A549 treated with dexamethasone at 1 μM for 4 hours (cell line): ENCODE data around the gene KIFBP. TPM values are rescaled to one million over a fixed set of nuclear protein-coding genes. Genes with fewer than 3 reads are reported as not detected.

ENCODE experiments used
- total RNA-seq: library from RNA; stranded (reverse); fragments of 200-300 nt; extraction: Qiagen RNA extraction; gene quantifications from 5 replicates; pipeline ENCODE4 v1.2.3, GENCODE V29; 2022

KIFBP gene
- total RNA-seq: 44.0 to 50.5 TPM (median 49.5 TPM) in 5 replicates

DNA sequence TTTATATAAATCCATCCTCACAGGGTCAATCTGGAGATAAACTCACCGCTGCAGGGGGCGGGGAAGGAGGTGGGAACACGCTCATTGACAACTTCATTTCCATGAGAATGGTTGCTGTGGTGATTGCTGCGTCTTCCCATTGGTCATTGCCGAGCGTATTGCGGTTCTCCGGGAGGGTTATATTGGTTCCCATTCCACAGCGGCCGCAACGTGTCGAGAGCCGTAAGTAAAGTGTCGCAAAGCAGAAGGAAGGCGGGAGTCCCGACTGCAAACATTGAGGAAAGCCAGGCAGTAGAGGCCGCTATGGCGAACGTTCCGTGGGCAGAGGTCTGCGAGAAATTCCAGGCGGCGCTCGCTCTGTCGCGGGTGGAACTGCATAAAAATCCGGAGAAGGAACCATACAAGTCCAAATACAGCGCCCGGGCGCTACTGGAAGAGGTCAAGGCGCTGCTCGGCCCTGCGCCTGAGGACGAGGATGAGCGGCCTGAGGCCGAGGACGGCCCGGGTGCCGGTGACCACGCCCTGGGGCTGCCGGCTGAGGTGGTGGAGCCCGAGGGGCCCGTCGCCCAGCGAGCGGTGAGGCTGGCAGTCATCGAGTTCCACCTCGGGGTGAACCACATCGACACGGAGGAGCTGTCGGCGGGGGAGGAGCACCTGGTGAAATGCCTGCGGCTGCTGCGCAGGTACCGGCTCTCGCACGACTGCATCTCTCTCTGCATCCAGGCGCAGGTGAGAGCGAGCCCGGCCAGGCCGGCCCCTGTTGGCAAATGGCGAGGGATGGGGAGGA is at the start of gene KIFBP:
TSS of gene KIFBP (plus strand) at position 274 of the 787 bp plus-strand sequence. CDS start at position 304, 30 bp downstream.

GRCh38 chr10:68955832-68956532 is 32.6 kb upstream of the KIFBP start, which contains the start of gene DDX21:
Gene DDX21, plus strand, starts transcription at chr10:68956170. Its CDS starts 56 bp downstream, at chr10:68956226.

Other genes starting within 250 kb of the KIFBP start
- 0.61 to 0.94 TPM (median 0.73 TPM) in 5 replicates for gene STOX1, start 161.3 kb upstream of the KIFBP start, total RNA-seq
- gene DDX50, start 87.5 kb upstream of the KIFBP start, total RNA-seq: 32.3 to 40.1 TPM (median 36.4 TPM) in 5 replicates
- gene DDX21, start 32.6 kb upstream of the KIFBP start, total RNA-seq: 127 to 165 TPM (median 144 TPM) in 5 replicates
- 96.7 to 143 TPM (median 103 TPM) in 5 replicates for gene SRGN, start 99.3 kb downstream of the KIFBP start, total RNA-seq
- 51.2 to 66.6 TPM (median 54.1 TPM) in 5 replicates for gene VPS26A, start 135.4 kb downstream of the KIFBP start, total RNA-seq
- 33.5 to 36.9 TPM (median 34.2 TPM) in 5 replicates for gene SUPV3L1, start 191.4 kb downstream of the KIFBP start, total RNA-seq
- 9.0 to 13.3 TPM (median 10.3 TPM) in 5 replicates for gene HKDC1, start 231.5 kb downstream of the KIFBP start, total RNA-seq